GM19455 (cell line): ENCODE data around the gene LCN10.
"Not testable (repeated sequence)": the region's sequence is repeated elsewhere in the genome, so short reads cannot be mapped to it uniquely, and the experiment has no call there.

ENCODE experiments used
- ATAC-seq: cut with Tn5 transposase; IDR thresholded peaks from one replicate; pipeline ENCODE4 v1.9.1; 2021; ENCODE audit not compliant: unreplicated experiment

LCN10 gene

DNA sequence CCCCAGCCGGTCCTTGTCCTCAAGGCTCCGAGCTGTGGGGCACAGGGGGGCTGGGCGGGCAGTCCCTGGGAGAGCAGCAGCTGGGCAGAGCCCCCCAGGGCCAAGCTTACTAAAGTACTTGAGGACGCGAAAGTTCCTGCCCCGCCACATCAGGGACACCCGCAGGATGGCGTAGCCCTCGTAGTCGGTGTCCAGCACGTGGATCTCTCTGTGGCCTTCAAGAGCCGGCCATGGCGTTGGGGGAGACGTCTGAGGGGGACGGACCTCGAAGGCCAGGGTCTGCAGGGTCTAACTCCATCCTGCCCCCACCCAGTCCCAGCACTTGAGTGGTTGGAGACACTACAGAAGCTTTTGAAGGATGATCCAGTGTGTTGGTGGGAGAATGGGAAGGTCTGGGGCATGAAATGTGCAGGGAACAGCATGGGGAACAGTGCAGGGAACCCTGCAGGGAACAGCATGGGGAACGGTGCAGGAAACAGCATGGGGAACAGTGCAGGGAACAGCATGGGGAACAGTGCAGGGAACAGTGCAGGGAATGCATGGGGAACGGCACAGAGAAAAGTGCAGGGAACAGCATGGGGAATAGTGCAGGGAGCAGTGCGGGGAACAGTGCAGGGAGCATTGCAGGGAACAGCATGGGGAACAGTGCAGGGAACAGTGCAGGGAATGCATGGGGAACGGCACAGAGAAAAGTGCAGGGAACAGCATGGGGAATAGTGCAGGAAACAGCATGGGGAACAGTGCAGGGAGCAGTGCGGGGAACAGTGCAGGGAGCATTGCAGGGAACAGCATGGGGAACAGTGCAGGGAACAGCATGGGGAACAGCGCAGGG, 12.8 kb upstream of the LCN10 start:
- not testable (repeated sequence) for ATAC-seq

DNA sequence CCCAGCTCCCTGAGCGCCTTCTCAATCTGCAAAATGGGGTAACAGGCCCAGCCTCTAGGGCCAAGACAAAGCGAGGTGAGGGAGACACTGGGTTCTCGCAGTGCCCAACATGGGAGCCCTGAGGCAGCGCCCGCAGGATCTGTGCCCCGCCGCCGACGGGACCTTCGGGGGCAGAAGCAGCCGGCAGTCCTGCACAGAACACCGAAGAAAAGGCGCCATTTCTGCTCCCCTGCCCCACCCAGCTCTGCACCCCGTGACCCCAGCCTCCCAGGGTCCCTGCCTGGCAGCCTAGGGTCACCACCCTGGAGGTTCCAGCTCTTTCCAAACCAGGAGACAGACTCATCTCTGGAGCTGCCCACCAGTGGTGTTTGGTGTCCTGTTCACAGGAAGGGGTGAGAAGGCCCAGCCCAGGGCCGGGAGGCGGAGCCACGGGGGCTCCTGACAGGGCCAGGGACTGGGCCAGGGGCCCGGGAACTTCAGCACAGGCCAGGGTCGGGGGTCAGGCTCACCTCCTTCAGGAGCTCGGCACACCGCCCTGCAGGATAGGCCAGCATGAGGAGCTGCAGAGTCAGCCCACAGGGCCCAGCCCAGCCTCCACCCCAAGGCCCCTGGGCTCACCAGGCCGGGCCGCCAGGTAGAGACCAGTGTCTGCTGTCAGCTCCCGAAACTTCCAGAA, 12.0 kb upstream of the LCN10 start:
- no peak for ATAC-seq

DNA sequence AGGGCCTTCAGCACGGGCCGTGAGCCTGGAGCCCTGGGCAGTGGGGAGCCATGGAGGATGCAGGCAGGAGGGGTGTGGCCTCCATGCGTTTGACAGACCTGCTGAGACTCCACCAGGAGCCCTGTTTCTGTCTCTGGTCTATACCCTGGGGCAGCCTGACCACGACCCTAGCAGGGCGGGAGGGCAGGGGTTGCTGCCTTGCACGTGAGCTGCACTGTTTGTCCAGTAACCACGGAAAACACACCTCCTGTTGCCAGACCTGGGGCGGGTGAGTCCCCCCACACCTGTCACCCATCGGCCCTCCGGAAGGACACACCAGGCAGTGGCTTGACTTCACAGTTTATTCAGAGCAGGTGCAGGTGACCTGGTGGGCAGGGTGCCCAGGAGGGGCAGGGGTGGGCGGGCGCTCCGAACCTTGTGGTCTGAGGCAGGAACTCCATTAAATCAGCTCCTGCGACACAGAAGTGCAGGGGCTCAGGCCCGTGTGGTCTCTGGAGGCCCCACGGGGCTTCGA, 11.4 kb upstream of the LCN10 start:
- no peak for ATAC-seq

DNA sequence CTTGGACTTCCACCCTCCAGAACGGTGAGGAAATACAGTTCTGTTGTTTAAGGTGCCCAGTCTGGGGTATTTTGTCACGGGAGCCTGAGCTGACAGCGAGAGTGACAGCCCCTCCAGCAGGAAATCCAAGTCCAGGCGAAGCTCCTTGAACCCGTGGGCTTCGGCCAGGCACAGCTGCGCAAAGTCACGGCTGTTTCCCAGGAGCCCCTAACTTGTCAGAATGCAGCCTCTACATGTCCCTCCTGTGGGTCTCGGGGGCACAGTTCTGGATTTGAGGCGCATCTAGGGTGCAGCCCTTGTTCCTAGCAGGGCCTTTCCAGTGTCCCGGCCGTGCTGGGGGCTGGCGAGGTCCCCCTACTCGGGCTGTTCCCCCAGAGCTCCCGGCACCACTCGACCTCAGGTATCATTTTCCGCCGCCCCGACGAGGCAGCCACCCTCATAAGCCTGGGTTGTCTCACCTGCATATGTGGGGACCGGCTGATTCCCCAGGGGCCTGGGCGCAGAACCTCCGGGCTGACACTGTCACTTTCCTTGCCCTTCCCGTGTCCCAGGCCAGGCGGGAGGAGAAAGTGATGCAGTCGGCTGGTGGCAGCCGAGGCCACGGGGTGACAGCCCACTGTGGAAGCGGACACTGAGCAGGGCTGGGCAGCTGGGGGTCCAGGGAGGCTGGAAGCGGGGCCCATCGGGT, 10.8 kb upstream of the LCN10 start:
- no peak for ATAC-seq

DNA sequence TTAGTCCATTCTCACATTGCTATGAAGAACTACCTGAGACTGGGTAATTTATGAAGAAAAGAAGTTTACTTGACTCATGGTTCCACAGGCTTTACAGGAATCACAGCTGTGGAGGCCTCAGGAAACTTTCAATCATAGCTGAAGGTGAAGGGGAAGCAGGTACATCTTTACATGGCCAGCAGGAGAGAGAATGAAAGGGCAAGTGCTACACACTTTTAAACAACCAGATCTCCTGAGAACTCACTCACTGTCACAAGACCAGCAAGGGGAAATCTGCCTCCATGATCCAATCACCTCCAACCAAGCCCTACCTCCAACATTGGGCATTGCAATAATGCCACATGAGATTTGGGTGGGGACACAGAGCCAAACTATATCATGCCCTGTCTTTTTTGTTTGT, 9.1 kb upstream of the LCN10 start:
- ATAC-seq = no peak

DNA sequence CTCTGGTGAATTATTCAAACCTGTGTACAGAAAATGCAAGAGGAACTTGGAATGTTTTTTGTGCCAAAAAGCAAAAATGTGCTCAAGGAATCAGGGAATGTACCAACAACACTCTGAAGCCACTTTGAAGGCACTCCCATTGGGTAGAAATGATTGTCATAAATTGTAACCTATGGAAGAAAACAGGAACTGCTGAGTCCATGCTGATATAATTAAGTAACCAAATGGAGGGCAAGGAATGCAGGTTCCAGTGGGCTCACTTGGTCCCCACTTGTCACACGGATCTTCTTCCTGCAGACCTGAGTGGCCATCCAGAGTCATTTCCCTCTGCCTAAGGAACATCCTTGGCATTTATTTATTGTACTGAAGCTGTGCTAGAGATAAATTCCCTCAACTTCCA, 8.5 kb upstream of the LCN10 start:
- ATAC-seq = no peak

DNA sequence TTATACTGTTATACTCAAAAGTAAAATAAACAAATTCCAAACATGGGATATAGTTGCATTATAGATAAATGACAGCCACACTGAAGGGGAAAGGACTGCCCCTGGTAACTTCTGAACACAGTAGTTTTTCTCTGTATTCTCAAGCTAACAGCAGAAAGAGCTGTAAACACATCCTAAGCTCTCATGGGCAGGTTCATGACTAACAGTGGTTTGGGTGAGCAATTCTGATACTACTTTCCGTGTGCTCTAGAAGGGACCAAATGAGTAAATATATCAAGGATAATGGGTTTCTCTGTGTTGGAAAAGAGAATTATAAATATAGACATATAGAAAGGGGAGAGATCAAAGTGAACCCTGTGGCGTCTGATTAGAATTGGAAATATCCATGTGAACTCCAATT, 7.8 kb upstream of the LCN10 start:
- ATAC-seq = no peak

DNA sequence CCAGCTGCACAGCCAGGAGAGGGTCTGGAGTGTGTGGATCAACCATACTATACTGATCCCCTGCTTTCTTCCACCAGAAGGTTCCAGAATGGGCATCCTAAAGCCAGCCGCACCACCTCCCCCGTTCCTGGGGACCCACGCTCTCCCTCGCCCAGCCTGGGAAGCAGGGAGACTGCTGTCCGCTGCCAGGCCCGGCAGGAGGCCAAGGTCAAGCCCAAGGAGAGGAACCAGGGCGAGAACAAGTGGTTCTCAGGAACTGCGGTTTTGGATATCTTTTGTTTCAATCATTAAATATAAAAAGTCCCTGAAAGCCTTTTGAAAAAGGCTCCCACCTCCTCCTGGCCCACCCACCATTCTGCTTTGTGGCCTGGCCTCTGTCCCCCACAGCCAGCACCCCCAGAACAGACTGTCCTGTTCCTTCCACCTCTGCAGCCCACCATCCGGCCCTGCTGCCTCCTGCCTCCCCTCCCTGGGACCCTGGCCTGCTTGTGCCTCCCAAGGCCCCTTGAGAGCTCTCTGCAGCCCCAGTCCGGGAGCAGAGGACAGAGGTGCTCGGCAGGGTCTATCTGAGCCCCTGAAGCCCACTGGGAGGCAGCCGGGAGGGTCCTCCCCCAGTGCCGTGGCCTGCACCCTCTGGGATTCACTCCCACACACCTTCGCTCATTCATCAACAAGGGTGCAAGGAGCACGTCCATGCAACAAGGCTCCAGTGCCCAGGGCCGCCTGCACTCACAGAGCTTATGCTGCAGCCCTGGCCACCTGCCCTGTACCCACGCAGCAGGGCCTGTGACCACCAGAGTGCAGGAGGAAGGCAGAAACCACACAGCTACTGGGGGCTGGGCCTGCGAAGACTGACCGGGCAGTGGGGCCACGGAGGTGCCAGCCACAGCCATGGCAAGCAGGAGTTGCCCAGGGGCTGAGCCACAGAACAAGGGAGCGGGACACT, 6.2 kb upstream of the LCN10 start:
- ATAC-seq = no peak

DNA sequence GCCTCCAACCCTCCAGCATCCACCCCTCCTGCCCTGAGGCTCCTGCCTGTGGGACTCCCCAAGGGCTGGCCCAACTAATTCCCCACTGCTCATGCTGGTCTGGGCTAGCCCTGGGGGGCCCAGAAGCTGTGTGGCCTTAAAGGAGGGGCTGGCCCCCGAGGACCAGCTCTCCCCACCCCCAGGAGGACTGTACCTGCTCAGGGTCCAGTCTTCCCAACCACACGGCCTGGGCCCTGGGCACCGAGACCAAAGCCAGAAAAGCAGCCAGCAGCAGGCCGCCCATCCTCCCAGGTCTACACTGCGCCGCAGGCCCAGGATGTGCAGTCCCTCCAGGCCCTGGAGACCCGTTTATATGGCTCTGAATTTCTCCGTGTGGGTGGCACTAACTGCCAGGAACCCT, 5.5 kb upstream of the LCN10 start, which contains the start of gene LCN6:
TSS of gene LCN6 (minus strand) at position 325 of the 400 bp plus-strand sequence. CDS start at position 283, 42 bp downstream.
- ATAC-seq = no peak

DNA sequence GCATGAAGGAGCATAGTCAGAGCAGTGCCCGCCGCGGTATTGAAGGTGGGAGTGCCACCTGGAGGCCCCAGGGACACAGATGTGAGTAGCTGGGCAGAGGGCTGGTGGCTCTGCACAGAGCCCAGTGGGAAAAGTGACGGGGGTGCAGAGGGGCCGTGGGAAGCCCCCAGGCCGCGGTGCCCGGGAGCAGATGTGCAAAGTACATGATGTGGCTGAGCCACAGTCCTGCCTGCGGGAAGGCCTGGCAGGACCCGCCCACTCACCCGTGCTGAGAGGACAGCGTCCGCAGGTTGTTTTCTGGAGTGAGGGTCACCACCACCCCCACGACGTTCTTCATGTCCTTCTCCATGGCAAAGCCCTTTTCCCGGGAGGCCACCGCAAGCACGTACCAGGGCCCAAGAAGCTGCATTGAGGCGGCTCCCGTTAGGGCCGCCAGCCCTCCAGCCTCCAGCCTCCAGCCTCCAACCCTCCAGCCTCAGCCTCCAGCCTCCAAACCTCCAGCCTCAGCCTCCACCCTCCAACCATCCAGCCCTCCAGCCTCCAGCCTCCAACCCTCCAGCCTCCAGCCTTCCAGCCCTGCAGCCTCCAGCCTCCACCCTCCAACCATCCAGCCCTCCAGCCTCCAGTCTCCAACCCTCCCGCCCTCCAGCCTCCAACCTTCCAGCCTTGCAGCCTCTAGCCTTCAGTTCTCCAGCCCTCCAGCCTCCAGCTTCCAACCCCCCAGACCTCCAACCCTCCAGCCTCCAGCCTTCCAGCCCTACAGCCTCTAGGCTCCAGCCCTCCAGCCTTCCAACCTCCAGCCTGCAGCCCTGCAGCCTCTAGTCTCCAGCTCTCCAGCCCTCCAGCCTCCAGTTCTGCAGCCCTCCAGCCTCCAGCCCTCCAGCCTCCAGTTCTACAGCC, 4.7 kb upstream of the LCN10 start:
- no peak for ATAC-seq

DNA sequence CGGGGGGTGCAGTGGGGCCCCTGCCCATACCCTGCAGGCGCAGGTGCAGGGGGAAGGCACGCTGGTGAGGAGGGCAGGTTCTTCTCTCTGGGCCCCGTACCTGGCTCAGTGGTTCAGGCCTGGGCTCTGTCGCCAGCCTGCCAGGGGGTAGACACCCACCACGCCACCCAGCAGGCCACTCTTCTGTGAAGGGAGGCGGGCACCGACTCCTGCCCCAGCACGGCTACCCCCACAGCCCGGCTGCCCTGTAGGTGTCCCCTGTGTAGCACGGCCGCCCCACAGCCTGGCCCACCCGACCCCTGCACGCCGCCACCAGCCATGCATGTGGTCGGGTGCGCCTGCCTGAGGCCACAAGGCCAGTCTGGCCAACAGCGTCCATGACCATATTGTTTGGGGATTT, 3.9 kb upstream of the LCN10 start:
- ATAC-seq = no peak

DNA sequence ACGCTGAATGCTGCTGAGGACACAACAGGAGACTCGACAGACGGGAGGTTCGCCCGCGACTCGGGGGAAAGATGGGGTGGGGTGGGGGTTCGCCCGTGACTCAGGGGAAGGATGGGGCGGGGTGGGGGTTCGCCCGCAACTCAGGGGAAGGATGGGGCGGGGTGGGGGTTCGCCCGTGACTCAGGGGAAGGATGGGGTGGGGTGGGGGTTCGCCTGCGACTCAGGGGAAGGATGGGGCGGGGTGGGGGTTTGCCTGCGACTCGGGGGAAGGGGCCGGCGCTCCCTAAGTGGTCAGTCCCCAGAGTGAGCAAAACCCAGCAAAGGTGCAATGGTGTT, 3.4 kb upstream of the LCN10 start:
- ATAC-seq = no peak

DNA sequence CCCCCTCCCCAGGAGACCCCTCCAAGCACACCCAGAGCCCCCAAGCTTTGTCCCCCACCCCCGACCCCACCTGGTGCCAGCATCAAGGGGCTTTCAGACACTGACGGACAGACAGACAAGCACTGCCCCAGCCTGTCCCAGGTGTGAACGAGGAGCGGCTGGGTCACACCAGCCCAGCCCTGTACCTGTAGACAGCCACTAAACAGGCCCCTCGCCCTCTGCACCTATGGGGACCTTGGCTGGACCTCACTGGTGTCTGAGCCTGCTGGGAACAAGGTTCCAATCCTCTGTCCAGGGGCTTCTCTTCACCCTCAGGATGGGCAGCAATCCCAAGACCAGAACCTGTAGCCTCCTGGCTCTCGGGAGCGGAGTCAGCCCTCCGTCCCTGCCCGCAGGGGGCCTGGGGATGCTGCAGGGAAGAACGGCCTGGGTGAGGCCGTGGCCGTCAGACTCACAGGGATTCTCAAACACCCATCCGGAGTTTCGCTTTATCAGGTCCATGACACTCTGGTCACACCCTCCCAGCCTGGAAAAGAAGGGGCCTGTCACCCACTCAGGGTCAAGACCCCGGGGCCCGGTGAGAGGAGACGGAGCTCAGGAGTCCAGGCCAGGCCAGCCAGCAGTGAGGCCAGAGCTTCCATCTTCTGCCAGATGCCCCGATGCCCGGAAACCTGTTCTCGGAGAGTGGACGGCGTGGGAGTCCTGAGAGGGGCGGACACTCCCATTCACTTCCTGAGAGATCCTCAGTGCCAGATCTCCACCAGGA, 2.8 kb upstream of the LCN10 start:
- ATAC-seq = no peak

DNA sequence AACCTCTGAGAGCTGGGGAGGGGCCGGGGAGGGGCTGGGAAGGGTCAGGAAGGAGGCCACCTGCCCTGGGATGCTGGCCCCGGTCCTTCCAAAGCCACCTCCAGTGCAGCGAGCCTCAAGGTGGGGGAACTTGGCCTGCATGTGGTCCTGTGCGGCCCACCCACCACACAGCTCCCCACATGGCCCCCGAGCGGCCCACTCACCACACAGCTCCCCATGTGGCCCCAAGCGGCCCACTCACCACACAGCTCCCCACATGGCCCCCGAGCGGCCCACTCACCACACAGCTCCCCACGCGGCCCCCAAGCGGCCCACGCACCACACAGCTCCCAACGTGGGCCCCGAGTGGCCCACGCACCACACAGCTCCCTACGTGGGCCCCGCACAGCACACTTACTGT, 2.0 kb upstream of the LCN10 start:
- no peak for ATAC-seq

DNA sequence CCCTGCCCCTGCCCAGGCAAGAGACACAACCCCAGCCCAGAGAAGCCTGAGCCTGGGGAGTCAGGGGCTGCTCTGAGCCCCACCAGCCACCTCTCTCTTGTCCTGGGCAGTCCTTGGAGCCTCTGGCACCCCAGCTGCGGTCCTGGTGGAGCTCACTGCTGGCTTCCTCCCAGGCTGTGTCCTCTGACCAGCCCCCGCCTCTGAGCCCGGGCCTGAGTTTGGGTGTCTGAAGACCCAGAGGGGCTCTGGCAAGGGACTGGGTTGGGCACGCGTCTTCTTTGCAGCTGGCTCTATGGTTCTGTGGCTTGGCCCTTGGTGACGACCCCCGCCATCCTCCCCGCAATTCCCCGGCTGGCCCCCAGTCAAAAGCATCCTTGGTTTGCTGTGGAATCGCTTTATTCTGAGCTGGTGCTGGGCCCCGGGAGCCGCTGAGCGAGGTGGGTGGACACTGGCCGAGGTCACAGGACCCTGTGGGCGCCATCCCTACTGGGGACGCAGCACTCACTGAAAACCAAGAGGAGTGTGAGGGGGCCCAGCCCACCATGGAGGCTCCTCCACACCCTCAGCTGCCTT, 985 bp upstream of the LCN10 start:
- ATAC-seq = no peak

DNA sequence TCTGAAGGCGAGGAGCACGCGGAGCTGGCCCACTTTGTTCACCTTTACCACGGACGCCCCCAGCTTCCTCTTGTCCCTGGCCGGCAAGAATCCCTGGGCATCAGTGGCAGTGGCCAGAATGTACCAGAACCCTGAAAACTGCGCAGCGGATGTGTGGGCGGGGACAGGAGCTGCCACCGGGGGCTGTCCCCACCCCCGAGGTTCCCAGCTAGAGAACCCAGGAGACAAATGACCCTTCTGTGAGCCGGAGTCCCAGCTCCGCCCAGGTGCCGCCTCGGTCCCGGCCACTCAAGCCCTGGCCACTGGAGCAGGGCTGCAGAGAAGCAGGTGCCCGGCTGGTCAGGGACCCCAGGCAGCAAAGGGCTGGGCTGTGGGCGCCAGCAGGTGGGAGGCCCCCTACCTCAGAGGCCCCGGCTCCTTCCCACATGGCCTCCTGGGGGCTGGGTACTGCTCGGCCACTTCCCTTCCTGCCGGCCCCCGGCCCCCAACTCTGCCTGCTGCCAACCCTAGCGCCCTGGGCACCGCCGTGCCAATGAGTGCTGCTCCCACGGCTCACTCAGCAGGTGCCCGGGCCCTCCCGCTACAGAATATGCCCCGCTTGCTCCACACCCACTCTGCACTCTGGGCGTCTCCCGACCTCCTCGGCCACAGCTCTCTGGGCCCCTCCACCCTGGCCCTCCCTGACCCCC, 713 bp downstream of the LCN10 start:
- ATAC-seq = no peak

DNA sequence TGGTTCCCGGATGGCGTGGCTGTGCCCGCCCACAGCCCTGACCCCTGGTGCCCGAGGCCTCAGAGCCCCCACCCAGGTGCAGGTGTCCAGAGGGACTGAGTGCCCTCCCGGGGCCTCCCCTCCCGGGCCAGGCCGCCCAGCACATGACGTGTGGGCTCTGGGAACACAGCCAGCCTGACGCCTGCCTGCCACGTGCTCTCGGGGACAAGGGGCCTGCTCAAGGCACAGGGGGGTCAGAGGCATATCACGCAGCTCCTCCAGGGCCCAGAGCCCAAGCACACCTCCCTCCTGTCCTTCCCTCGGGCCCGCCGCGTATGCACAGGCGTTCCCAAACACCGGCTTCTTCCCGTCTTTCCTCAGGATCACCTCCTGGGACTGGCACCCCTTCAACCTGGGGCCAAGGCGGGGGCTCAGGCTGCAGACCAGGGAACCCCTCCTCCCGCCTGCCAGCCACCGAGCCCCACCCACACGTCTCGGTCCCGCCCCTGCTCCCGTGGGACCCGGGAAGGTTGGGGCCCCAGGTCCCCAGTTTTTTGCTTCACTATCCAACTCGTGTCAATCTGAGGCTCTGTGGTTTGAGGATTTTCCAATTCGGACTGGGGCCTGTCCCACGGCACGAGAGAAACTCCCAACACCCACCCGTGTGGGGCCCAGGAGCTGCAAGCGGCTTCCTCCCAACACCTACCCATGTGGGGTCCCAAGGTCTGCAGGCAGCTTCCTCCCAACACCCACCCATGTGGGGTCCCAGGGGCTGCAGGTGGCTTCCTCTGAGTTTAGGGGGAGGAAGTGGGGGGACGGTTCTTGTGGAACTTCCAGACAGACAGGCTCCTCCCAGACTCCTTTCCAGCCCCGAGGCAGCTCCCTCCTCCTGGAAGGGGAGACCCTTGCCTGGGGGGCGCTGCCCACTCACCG, 1.5 kb downstream of the LCN10 start:
- ATAC-seq = no peak
